Stomach (tissue), 9 donors: ENCODE measurements around the gene ELAVL2. TPM values are rescaled to one million over a fixed set of nuclear protein-coding genes. Genes with fewer than 3 reads are reported as not detected.
A peak's percentile ranks its signal among the peaks of the same experiment; 100 is the strongest.

Source experiments
- DNase-seq, 2 donors: peaks; one replicate each; pipeline versions ENCODE4 v3.0.0 to v3.0.0-alpha.2; 2013 to 2019
- H3K27ac ChIP-seq, 5 donors: fragments of 200-600 bp in 4 of 5; sonication (generic) in 4 of 5; one replicate each; pipeline ENCODE4 v1.5.1; 2013 to 2019; ENCODE audit warnings: mild to moderate bottlenecking in 1 of 5, moderate library complexity in 1 of 5
- H3K27me3 ChIP-seq, 3 donors: fragments of 200-600 bp; sonication (generic); one replicate each; pipeline ENCODE4 v1.5.1; 2017 to 2019; ENCODE audit warnings: mixed run types in 1 of 3
- H3K36me3 ChIP-seq, 4 donors: fragments of 200-600 bp; sonication (generic); 1 replicate in 3 of 4; 2 replicates in 1 of 4; pipeline ENCODE4 v1.5.1; 2016 to 2019
- H3K4me1 ChIP-seq, 4 donors: fragments of 200-600 bp; sonication (generic); one replicate each; pipeline ENCODE4 v1.5.1; 2016 to 2019
- H3K4me3 ChIP-seq, 4 donors: fragments of 200-600 bp; sonication (generic) in 3 of 4; one replicate each; pipeline ENCODE4 v1.5.1; 2016 to 2019; ENCODE audit warnings: mild to moderate bottlenecking in 1 of 4
- H3K9me3 ChIP-seq, 4 donors: fragments of 200-600 bp; sonication (generic); one replicate each; pipeline ENCODE4 v1.5.1; 2016 to 2019
- CTCF ChIP-seq, 7 experiments: fragments of 450-650 bp in 4 of 7; fragments of 200-600 bp in 3 of 7; sonication (generic) in 3 of 7; IDR thresholded peaks; one replicate each; pipeline ENCODE4 v1.5.1; 2016 to 2019; ENCODE audit warnings: antibody characterized with exemption in 7 of 7, control low read depth in 2 of 7, mild to moderate bottlenecking in 1 of 7
- EP300 ChIP-seq: sonication (generic); formaldehyde crosslinking; IDR thresholded peaks from one replicate; pipeline ENCODE4 v1.6.1; 2017; ENCODE audit warnings: antibody characterized with exemption
- POLR2A ChIP-seq, 4 donors: fragments of 450-650 bp; IDR thresholded peaks; one replicate each; pipeline ENCODE4 v1.6.1; 2016; ENCODE audit warnings: antibody characterized with exemption in 4 of 4, control low read depth in 2 of 4, mild to moderate bottlenecking in 1 of 4, moderate library complexity in 1 of 4
- POLR2AphosphoS5 ChIP-seq, 3 donors: sonication (generic); formaldehyde crosslinking; IDR thresholded peaks; one replicate each; pipeline ENCODE4 v1.6.1; 2016; ENCODE audit warnings: antibody characterized with exemption in 3 of 3
- WGBS, 5 donors: extraction: QIAGEN DNeasy Blood & Tissue Kit in 3 of 5; methylation state at CpG; one replicate each; pipeline versions ENCODE4 v1.1.5 to v1.1.7; 2013 to 2018; 5-methylcytosine and 5-hydroxymethylcytosine counted together
- intact Hi-C: fragments of 100-400 bp; cut with DNase I; formaldehyde crosslinking; loops from one replicate; pipeline ENCODE4 v1.15.1; 2023; ENCODE audit warnings: low total_unique reads
- polyA plus RNA-seq, 3 donors: library from polyadenylated mRNA; stranded (reverse); fragments of 200-250 nt; gene quantifications; one replicate each; pipeline ENCODE4 v1.2.3, GENCODE V29; 2013
- total RNA-seq, 5 donors: library from RNA; depleted of rRNA; stranded (reverse); fragments of >200 nt; gene quantifications; one replicate each; pipeline versions ENCODE4 v1.1.0 to v1.2.3, GENCODE V29; 2014 to 2016
- donor health status: healthy with polysubstance abuse.
- donor health status: Bipolar disorder and iron deficiency.
- donor health status: healthy.

ELAVL2 gene
- total and polyA plus RNA-seq, 8 donors, result 0.06 to 1.1 (median 0.18) TPM; not detected in 5

- peaks cover 28 to 98% (median 71%) of the 10 kb centered on the region in 3 donors for H3K27me3 ChIP-seq
- TF ChIP-seq POLR2A (IDR thresholded peaks at IDR 0.05) (no peak), EP300 (no peak), POLR2AphosphoS5 (IDR thresholded peaks at IDR 0.05) (no peak), CTCF (IDR thresholded peaks at IDR 0.05) (no peak)
- peak overlapping the region in 2 of 4 donors; percentile 42 to 48 for H3K4me3 ChIP-seq
- no peaks in the 10 kb centered on the region for H3K36me3 ChIP-seq
- DNase-seq, result peak in 1 of 2 donors; percentile 5
- intact Hi-C loops, result no loop called here
- H3K27ac ChIP-seq, result no peak overlapping the region
- peaks cover 0 to 41% (median 7%) of the 10 kb centered on the region in 4 donors for H3K9me3 ChIP-seq
- H3K4me1 ChIP-seq, result peaks cover 10 to 48% (median 28%) of the 10 kb centered on the region in 4 donors
- 8 to 14% (median 11%) methylated on average over 46 of the region's 46 CpGs for WGBS, 5 donors
Observed at GRCh38 chr9:23822261-23823169, 3.5 kb downstream of the ELAVL2 start.

- H3K9me3 ChIP-seq, result peaks cover 0 to 41% (median 7%) of the 10 kb centered on the region in 4 donors
- 2 to 7% (median 5%) methylated on average over 50 to 97 of the region's 97 CpGs for WGBS, 5 donors
- peaks cover 10 to 46% (median 28%) of the 10 kb centered on the region in 4 donors for H3K4me1 ChIP-seq
- H3K27ac ChIP-seq, result no peak overlapping the region
- TF ChIP-seq EP300, result no peak
- H3K27me3 ChIP-seq, result peaks cover 28 to 89% (median 68%) of the 10 kb centered on the region in 3 donors
- intact Hi-C loops, result no loop called here
- DNase-seq, result peak; percentile 24 to 79
- H3K4me3 ChIP-seq, result peak overlapping the region; percentile 38 to 48 (median 45)
- H3K36me3 ChIP-seq, result no peaks in the 10 kb centered on the region
Observed at GRCh38 chr9:23821375-23822181, 4.5 kb downstream of the ELAVL2 start.

GRCh38 chr9:23820451-23821374 is 5.3 kb downstream of the ELAVL2 start:
- intact Hi-C loops, result no loop called here
- Histone ChIP-seq H3K27ac (no peak overlapping the region), H3K27me3 (peaks cover 28 to 80% (median 59%) of the 10 kb centered on the region in 3 donors), H3K9me3 (peaks cover 0 to 41% (median 7%) of the 10 kb centered on the region in 4 donors), H3K4me3 (peak overlapping the region; percentile 38 to 48 (median 45)), H3K36me3 (no peaks in the 10 kb centered on the region), H3K4me1 (peaks cover 10 to 40% (median 27%) of the 10 kb centered on the region in 4 donors)
- 6 to 11% (median 8%) methylated on average over 32 to 80 of the region's 80 CpGs for WGBS, 5 donors
- TF ChIP-seq EP300 (no peak), POLR2A (IDR thresholded peaks at IDR 0.05) (no peak), CTCF (IDR thresholded peaks at IDR 0.05) (no peak), POLR2AphosphoS5 (IDR thresholded peaks at IDR 0.05) (no peak)
- DNase-seq, result peak in 1 of 2 donors; percentile 46

GRCh38 chr9:23819403-23819802 is 6.6 kb downstream of the ELAVL2 start:
- H3K9me3 ChIP-seq, result peaks cover 0 to 36% (median 7%) of the 10 kb centered on the region in 4 donors
- no peak overlapping the region for H3K4me3 ChIP-seq
- H3K27me3 ChIP-seq, result peaks cover 28 to 67% (median 46%) of the 10 kb centered on the region in 3 donors
- H3K4me1 ChIP-seq, result peaks cover 10 to 28% (median 21%) of the 10 kb centered on the region in 4 donors
- intact Hi-C loops, result no loop called here
- no peaks in the 10 kb centered on the region for H3K36me3 ChIP-seq
- no peak for TF ChIP-seq EP300
- TF ChIP-seq POLR2AphosphoS5 (IDR thresholded peaks at IDR 0.05), result no peak
- no peak for TF ChIP-seq POLR2A (IDR thresholded peaks at IDR 0.05)
- TF ChIP-seq CTCF (IDR thresholded peaks at IDR 0.05), result no peak
- no peak overlapping the region for H3K27ac ChIP-seq
- DNase-seq, result no peak
